Ishikawa (cell line): ENCODE results near the gene TRAF7.

ENCODE experiments used
- CEBPB ChIP-seq: IDR thresholded peaks from 2 replicates; pipeline ENCODE4 v1.6.1; 2012
- CREB1 ChIP-seq: IDR thresholded peaks from 2 replicates; pipeline ENCODE4 v1.6.1; 2012; ENCODE audit warnings: low read depth
- EGR1 ChIP-seq: IDR thresholded peaks from 2 replicates; pipeline ENCODE4 v1.6.1; 2012
- EP300 ChIP-seq: IDR thresholded peaks from 2 replicates; pipeline ENCODE4 v1.6.1; 2012; ENCODE audit warnings: borderline replicate concordance
- FOXM1 ChIP-seq: IDR thresholded peaks from 2 replicates; pipeline ENCODE4 v1.6.1; 2012; ENCODE audit warnings: low read depth, borderline replicate concordance
- NFIC ChIP-seq: IDR thresholded peaks from 2 replicates; pipeline ENCODE4 v1.6.1; 2012
- RAD21 ChIP-seq: IDR thresholded peaks from 2 replicates; pipeline ENCODE4 v1.6.1; 2012; ENCODE audit warnings: low read depth
- TAF1 ChIP-seq: IDR thresholded peaks from 2 replicates; pipeline ENCODE4 v1.6.1; 2012; ENCODE audit warnings: low read depth, mild to moderate bottlenecking
- TCF12 ChIP-seq: IDR thresholded peaks from 2 replicates; pipeline ENCODE4 v1.6.1; 2012; ENCODE audit warnings: low read depth
- TEAD4 ChIP-seq: IDR thresholded peaks from 2 replicates; pipeline ENCODE4 v1.6.1; 2012
- YY1 ChIP-seq: IDR thresholded peaks from 2 replicates; pipeline ENCODE4 v1.6.1; 2012; ENCODE audit warnings: low read depth
- ZBTB7A ChIP-seq: IDR thresholded peaks from 2 replicates; pipeline ENCODE4 v1.6.1; 2012; ENCODE audit warnings: low read depth
- TF ChIP-seq, protein P1 (sequence below): IDR thresholded peaks from 2 replicates; pipeline ENCODE4 v1.6.1; 2012
- TF ChIP-seq, protein P2 (sequence below): IDR thresholded peaks from 2 replicates; pipeline ENCODE4 v1.6.1; 2012
- TF ChIP-seq, protein P3 (sequence below): IDR thresholded peaks from 2 replicates; pipeline ENCODE4 v1.6.1; 2012; ENCODE audit warnings: low read depth, mild to moderate bottlenecking

TRAF7 gene

DNA sequence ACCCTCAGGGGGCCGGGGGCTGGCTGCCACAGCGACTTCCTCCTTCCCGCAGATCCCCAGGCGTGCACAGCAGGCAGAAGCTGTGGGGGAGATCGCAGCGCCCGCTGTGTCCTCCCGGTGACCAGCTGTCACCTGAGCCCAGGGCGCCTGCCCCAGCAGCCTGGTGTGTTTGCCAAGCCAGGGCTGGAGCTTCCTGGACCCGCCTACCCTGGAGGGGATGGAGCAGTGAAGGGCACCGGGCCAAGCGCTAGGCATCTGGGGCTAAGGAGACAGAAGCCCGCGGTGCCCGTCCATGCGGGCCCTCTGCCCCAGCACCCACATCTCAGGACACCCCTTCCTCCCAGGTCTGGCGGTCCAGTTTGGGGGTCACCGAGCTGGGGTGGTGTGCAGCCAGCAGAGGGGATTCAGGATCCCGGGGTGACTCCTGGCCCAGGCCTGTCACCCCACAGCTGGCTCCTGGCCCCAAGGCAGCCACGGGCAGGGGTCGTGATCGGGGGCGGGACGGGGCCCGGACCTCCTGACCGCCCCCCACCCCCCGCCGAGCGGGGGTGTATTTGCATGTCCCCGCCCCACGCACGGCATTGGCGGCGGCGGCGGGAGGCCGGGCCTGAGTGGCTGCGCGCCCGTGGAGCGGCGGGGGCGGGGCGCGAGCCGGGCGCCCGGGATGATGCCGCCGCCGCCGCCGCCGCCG, 7.5 kb upstream of the TRAF7 start, which contains the start of gene RAB26:
RAB26 (plus strand) TSS at position 645 of the 691 bp plus-strand sequence. CDS start 159 bp downstream, outside the sequence.
- TF ChIP-seq ZBTB7A: peak; percentile 99
- peak; percentile 92 for TF ChIP-seq TCF12
- TF ChIP-seq TAF1: 0 out of 2 replicates have a peak, but pooled peaks have one; percentile 16
- peak; percentile 78 for TF ChIP-seq EP300
- TF ChIP-seq, protein P1, sequence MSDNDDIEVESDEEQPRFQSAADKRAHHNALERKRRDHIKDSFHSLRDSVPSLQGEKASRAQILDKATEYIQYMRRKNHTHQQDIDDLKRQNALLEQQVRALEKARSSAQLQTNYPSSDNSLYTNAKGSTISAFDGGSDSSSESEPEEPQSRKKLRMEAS: peak; percentile 40; the same call in 1 of the 2 replicates
- TF ChIP-seq CEBPB: no peak
- peak; percentile 36; the same call in 1 of the 2 replicates for TF ChIP-seq YY1
- no peak for TF ChIP-seq FOXM1
- TF ChIP-seq, protein P2, sequence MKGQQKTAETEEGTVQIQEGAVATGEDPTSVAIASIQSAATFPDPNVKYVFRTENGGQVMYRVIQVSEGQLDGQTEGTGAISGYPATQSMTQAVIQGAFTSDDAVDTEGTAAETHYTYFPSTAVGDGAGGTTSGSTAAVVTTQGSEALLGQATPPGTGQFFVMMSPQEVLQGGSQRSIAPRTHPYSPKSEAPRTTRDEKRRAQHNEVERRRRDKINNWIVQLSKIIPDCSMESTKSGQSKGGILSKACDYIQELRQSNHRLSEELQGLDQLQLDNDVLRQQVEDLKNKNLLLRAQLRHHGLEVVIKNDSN: peak; percentile 59
- peak; percentile 39; the same call in 1 of the 2 replicates for TF ChIP-seq TEAD4
- TF ChIP-seq RAD21: no peak
- peak; percentile 96 for TF ChIP-seq NFIC
- TF ChIP-seq CREB1: no peak
- TF ChIP-seq, protein P3, sequence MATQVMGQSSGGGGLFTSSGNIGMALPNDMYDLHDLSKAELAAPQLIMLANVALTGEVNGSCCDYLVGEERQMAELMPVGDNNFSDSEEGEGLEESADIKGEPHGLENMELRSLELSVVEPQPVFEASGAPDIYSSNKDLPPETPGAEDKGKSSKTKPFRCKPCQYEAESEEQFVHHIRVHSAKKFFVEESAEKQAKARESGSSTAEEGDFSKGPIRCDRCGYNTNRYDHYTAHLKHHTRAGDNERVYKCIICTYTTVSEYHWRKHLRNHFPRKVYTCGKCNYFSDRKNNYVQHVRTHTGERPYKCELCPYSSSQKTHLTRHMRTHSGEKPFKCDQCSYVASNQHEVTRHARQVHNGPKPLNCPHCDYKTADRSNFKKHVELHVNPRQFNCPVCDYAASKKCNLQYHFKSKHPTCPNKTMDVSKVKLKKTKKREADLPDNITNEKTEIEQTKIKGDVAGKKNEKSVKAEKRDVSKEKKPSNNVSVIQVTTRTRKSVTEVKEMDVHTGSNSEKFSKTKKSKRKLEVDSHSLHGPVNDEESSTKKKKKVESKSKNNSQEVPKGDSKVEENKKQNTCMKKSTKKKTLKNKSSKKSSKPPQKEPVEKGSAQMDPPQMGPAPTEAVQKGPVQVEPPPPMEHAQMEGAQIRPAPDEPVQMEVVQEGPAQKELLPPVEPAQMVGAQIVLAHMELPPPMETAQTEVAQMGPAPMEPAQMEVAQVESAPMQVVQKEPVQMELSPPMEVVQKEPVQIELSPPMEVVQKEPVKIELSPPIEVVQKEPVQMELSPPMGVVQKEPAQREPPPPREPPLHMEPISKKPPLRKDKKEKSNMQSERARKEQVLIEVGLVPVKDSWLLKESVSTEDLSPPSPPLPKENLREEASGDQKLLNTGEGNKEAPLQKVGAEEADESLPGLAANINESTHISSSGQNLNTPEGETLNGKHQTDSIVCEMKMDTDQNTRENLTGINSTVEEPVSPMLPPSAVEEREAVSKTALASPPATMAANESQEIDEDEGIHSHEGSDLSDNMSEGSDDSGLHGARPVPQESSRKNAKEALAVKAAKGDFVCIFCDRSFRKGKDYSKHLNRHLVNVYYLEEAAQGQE: no peak
- TF ChIP-seq EGR1: no peak

DNA sequence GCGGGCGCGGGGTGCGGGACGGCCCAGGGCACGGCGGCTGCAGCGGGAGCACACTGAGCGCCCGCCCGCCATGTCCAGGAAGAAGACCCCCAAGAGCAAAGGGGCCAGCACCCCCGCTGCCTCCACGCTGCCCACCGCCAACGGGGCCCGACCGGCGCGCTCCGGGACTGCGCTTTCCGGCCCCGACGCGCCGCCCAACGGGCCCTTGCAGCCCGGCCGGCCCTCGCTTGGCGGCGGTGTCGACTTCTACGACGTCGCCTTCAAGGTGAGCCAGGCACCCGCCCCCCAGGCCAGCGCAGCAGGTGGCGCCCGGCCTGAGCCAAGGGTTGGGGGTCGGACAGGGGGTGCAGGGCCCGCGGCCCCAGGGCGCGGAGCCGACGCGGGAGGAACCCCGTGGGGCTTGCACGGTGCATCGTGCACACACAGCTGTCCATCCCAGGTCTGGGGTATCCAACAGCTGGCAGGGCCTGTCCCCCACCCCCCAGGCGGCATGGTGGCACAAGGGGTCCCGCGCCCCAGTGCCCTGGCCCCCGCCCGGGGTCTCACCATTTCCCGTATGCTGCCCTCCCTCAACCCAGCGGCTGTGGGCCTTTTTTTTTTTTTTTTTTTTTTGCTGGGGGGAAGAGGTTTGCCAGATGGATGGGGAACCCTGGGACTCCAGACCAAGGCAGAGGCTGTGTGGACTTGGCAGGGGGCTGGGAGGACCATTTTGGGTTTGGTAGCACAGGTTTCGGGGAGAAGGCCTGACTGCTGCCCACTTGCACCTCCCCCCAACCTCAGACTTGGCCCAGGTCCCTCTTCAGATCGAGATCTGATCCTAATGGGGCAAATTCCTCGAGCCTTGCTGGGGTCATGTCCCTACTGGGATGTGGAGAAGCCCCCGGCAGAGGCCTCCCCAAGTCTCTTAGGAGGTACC, 6.6 kb upstream of the TRAF7 start:
- TF ChIP-seq, protein P1: peak; percentile 44
- peak; percentile 19; the same call in 1 of the 2 replicates for TF ChIP-seq TCF12
- no peak for TF ChIP-seq CREB1
- TF ChIP-seq TEAD4: no peak
- TF ChIP-seq ZBTB7A: peak; percentile 78

DNA sequence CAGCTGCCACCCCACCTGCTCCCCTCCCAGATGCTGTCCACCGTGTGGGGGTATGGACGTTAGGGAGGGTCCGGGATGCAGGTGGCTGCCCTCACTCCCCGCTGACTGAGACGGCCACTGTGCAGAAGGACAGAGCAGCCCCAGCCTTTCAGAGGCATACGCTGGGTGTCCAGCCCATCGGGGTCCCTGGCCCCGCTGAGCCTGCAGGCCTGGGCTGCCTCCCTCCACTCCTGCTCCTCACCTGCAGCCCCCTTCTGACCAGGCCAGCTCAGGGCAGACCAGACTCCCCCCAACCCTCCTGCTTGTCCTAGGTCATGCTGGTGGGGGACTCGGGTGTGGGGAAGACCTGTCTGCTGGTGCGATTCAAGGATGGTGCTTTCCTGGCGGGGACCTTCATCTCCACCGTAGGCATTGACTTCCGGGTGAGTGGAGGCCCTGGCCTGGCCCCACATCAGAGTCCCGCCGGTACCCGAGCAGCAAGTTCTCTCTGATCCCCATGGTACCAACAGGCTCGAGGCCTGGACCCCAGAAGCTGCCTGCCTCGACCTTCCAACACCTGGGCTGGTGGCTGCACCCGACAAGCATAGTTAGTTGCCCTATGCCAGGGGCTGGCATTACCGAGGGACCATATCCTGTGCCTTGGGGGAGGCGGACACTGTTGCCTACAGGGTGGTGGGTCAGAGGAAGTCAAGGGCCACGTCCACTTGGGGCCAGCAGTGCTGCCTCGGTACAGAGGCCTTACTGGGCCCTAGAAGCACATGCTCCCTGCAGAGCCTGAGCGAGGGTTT, 5.8 kb upstream of the TRAF7 start:
- TF ChIP-seq CREB1 (no peak), EGR1 (no peak), TEAD4 (no peak), ZBTB7A (no peak; the same call in none of the 2 replicates), TAF1 (peak; percentile 34; the same call in 1 of the 2 replicates), CEBPB (no peak), YY1 (no peak), RAD21 (no peak), FOXM1 (no peak), TCF12 (0 out of 2 replicates have a peak, but pooled peaks have one; percentile 13), NFIC (peak; percentile 20; the same call in 1 of the 2 replicates)
- TF ChIP-seq, protein P2: peak; percentile 14; the same call in 1 of the 2 replicates
- TF ChIP-seq, protein P1: peak; percentile 49
- TF ChIP-seq, protein P3: no peak

DNA sequence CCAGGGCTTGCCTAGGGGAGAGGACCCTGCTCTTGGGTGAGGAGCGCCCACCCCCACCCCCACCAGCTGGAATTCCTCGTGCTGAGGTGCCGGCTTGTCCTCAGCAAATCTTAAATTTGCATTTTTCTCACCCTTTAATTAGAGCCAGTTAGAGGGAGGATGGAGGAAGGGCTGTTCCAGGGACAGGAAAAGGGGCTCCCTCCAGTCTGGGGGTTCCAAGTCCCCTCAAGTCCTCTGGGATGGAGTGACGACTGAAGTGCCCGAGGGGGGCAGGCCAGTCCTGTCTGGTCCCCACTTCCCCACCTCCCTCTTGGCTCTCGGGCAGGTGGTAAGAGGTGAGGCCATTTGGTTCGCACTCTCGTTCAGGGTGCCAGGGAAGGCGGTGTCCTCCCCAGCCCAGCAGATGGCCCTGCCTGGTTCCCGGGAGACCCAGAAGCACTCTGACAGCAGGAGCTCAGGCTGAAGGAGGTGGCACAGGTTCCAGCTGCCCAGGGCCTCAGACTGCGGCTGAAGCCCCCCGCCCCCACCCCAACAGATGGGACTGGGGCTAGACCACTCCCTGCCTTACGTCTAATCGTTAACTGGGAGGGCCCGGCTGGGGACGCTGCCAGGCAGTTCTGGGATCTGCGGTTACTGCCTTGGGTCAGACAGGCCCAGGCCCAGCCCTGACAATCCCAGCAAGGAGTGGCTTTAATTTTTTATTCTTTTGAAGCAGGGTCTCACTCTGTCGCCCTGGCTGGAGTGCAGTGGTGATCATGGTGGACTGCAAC, 5.0 kb upstream of the TRAF7 start:
- TF ChIP-seq YY1 (0 out of 2 replicates have a peak, but pooled peaks have one; percentile 24), TAF1 (no peak), CEBPB (no peak), EGR1 (no peak), TEAD4 (peak; percentile 8; the same call in 1 of the 2 replicates), ZBTB7A (peak; percentile 78), NFIC (peak; percentile 6; the same call in 1 of the 2 replicates), EP300 (no peak)
- TF ChIP-seq, protein P1: no peak
